ENCODE data around the gene MIP. TPM values are rescaled to one million over a fixed set of nuclear protein-coding genes. Genes with fewer than 3 reads are reported as not detected.

Gene MIP
- polyA plus RNA-seq, 1 donor from 2014 or later = not detected

DNA sequence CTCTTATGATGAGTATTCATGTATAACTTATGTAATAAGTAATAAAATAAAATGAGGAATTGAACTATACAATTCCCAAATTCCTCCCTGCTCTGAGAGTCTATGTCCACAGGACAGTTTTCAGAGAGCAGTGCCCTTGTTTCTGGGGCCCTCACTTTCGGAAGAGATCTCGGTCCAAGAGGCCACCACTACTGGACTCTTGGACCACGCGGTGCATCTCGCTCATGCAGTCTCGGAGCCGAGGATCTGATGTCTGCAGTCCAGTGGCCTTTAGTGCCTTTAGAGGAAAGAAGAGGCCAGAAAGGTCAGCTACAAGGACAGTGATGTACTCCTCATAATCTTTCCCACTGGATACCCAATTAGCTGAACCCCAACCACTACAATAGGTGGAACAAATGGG, 25.2 kb upstream of the MIP start:
- Histone ChIP-seq H4K20me1 (ENCODE audit: insufficient read depth) (no peaks in the 10 kb centered on the region), H3K9me3 (ENCODE audit: low read length) (no peaks in the 10 kb centered on the region), H3F3A (ENCODE audit: insufficient read depth, low read length, poor library complexity, severe bottlenecking) (no peaks in the 10 kb centered on the region), H3K9ac (ENCODE audit: low read length) (no peak overlapping the region), H3K4me3 (ENCODE audit: low read length) (no peak overlapping the region), H3K79me2 (replicated peaks; ENCODE audit: insufficient read depth, low read length) (no peaks in the 10 kb centered on the region), H3K27ac (ENCODE audit: low read length) (no peak overlapping the region), H3K36me3 (ENCODE audit: insufficient read depth, low read length) (no peaks in the 10 kb centered on the region), H3K9me2 (ENCODE audit: insufficient read depth, low read length) (no peaks in the 10 kb centered on the region), H3K4me2 (ENCODE audit: low read length) (no peak overlapping the region), H2AFZ (ENCODE audit: low read depth, low read length) (no peak overlapping the region), H3K27me3 (ENCODE audit: insufficient read depth, low read depth, low read length) (no peaks in the 10 kb centered on the region)
- no peak for TF ChIP-seq POLR2AphosphoS5 (IDR thresholded peaks at IDR 0.05)
- no peak for TF ChIP-seq EP300 (conservative IDR thresholded peaks at IDR 0.05; ENCODE audit: poor library complexity, severe bottlenecking)
- no peak for TF ChIP-seq EZH2 (IDR thresholded peaks at IDR 0.05; ENCODE audit: borderline replicate concordance, insufficient read depth, low read length, poor library complexity, severe bottlenecking)
- TF ChIP-seq TAF1 (IDR thresholded peaks at IDR 0.05; ENCODE audit: low read depth) = no peak
- TF ChIP-seq MXI1 (conservative IDR thresholded peaks at IDR 0.05; ENCODE audit: poor library complexity, severe bottlenecking) = no peak
- TF ChIP-seq SMC3 (conservative IDR thresholded peaks at IDR 0.05; ENCODE audit: poor library complexity) = no peak
- TF ChIP-seq, protein P1, sequence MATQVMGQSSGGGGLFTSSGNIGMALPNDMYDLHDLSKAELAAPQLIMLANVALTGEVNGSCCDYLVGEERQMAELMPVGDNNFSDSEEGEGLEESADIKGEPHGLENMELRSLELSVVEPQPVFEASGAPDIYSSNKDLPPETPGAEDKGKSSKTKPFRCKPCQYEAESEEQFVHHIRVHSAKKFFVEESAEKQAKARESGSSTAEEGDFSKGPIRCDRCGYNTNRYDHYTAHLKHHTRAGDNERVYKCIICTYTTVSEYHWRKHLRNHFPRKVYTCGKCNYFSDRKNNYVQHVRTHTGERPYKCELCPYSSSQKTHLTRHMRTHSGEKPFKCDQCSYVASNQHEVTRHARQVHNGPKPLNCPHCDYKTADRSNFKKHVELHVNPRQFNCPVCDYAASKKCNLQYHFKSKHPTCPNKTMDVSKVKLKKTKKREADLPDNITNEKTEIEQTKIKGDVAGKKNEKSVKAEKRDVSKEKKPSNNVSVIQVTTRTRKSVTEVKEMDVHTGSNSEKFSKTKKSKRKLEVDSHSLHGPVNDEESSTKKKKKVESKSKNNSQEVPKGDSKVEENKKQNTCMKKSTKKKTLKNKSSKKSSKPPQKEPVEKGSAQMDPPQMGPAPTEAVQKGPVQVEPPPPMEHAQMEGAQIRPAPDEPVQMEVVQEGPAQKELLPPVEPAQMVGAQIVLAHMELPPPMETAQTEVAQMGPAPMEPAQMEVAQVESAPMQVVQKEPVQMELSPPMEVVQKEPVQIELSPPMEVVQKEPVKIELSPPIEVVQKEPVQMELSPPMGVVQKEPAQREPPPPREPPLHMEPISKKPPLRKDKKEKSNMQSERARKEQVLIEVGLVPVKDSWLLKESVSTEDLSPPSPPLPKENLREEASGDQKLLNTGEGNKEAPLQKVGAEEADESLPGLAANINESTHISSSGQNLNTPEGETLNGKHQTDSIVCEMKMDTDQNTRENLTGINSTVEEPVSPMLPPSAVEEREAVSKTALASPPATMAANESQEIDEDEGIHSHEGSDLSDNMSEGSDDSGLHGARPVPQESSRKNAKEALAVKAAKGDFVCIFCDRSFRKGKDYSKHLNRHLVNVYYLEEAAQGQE (IDR thresholded peaks at IDR 0.05; ENCODE audit: borderline replicate concordance) = no peak
- TF ChIP-seq, protein P2, sequence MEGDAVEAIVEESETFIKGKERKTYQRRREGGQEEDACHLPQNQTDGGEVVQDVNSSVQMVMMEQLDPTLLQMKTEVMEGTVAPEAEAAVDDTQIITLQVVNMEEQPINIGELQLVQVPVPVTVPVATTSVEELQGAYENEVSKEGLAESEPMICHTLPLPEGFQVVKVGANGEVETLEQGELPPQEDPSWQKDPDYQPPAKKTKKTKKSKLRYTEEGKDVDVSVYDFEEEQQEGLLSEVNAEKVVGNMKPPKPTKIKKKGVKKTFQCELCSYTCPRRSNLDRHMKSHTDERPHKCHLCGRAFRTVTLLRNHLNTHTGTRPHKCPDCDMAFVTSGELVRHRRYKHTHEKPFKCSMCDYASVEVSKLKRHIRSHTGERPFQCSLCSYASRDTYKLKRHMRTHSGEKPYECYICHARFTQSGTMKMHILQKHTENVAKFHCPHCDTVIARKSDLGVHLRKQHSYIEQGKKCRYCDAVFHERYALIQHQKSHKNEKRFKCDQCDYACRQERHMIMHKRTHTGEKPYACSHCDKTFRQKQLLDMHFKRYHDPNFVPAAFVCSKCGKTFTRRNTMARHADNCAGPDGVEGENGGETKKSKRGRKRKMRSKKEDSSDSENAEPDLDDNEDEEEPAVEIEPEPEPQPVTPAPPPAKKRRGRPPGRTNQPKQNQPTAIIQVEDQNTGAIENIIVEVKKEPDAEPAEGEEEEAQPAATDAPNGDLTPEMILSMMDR (IDR thresholded peaks at IDR 0.05; ENCODE audit: poor library complexity, severe bottlenecking) = no peak
- no peak for TF ChIP-seq RAD21 (conservative IDR thresholded peaks at IDR 0.05)

DNA sequence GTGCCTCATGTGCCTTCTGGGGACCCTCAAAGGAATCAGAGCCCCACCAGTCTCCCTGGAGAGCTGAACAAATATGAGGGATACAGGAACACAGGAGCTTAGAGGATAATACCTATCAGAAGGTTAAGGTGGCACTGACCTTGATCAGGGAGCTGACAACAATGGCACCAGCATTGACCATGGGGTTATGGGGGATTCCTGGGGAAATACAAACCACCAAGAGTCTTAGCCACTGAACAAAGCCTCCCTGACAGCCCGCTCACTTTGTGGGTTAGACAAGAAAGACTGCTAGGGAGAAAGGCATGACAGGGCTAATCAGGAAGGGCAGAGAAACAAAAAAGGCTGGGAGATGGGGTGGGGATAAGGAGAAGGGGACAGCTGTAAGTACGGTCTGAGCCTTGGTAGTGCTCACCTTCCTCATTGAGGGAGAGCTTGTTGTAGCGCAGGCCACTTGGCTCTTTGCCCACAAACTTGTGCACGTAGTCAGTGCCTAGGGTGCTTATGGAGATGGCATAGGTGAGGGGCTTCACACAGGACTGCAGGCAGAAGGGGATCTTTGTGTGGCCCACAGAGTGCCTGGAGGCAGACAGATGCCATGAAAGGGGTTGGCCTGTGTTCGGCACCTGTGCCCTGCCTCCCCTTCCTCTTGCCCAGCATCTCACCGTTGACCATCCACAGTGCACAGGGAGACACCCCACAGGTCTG, 23.2 kb upstream of the MIP start:
- Histone ChIP-seq H2AFZ (ENCODE audit: low read depth, low read length) (no peak overlapping the region), H3F3A (ENCODE audit: insufficient read depth, low read length, poor library complexity, severe bottlenecking) (no peaks in the 10 kb centered on the region), H3K9me3 (ENCODE audit: low read length) (no peaks in the 10 kb centered on the region), H3K4me2 (ENCODE audit: low read length) (no peak overlapping the region), H3K4me3 (ENCODE audit: low read length) (no peak overlapping the region), H3K27me3 (ENCODE audit: insufficient read depth, low read depth, low read length) (no peaks in the 10 kb centered on the region), H3K79me2 (replicated peaks; ENCODE audit: insufficient read depth, low read length) (no peaks in the 10 kb centered on the region), H3K9ac (ENCODE audit: low read length) (no peak overlapping the region), H3K27ac (ENCODE audit: low read length) (no peak overlapping the region), H4K20me1 (ENCODE audit: insufficient read depth) (no peaks in the 10 kb centered on the region), H3K36me3 (ENCODE audit: insufficient read depth, low read length) (peaks cover 3% of the 10 kb centered on the region), H3K9me2 (ENCODE audit: insufficient read depth, low read length) (no peaks in the 10 kb centered on the region)
- TF ChIP-seq, protein P2 (IDR thresholded peaks at IDR 0.05; ENCODE audit: poor library complexity, severe bottlenecking) = no peak

Data from neural cell (in vitro differentiated cells).